ENCODE data around the gene C16orf74. TPM values are rescaled to one million over a fixed set of nuclear protein-coding genes. Genes with fewer than 3 reads are reported as not detected.

C16orf74 gene
- total and polyA plus RNA-seq, 3 donors from 2014 or later, result 3.8 to 6.0 (median 4.3) TPM

DNA sequence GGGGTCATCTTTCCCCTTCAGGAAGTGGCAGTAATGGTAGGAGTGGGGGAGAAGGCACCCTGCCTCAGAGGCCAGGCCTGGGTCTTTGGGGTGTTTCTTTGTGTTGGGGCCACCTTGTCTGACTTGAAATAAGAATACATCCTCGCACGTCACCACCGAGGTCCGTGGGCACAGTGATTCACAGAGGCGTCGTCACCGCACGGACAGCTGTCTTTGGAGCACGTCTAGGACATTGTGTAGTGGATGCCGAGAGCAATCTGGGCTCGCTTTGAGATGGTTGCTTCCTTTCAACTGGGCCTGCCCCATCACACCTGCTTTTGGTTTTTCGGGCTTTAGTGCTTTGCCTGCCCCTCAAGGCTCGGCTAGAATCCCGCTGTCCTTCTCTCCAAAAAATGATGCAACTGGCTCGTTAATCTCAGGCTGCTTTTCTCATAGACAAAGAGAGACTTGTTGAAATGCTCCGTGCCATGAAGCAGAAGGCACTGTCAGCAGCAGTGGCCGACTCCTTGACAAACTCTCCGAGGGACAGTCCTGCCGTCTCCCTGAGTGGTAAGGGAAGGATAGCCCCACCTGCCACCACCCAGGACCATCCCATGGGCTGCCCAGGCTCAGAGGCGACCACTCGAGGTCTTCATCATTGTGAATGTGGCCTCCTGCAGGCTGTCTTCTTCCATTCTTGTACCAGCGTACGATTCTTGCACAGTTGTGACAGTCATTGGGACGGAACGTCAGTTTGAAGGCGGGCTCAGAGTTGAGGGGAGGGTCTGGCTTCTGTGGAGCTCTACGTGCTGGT lies 86.1 kb downstream of the C16orf74 start:
- DNase-seq, result no peak
- no peak overlapping the region for H3K27ac ChIP-seq
- no peaks in the 10 kb centered on the region for H3K36me3 ChIP-seq (ENCODE audit: low read depth, missing control alignments)
- WGBS, 2 donors, result 90 to 95% methylated on average over 27 of the region's 27 CpGs
- no peaks in the 10 kb centered on the region for H3K27me3 ChIP-seq
- H3K4me1 ChIP-seq, result no peaks in the 10 kb centered on the region
- intact Hi-C loops (cut with DNase I; ENCODE audit: low total_unique reads), result no loop called here
- H3K4me3 ChIP-seq, result no peak overlapping the region
- TF ChIP-seq, protein P1, sequence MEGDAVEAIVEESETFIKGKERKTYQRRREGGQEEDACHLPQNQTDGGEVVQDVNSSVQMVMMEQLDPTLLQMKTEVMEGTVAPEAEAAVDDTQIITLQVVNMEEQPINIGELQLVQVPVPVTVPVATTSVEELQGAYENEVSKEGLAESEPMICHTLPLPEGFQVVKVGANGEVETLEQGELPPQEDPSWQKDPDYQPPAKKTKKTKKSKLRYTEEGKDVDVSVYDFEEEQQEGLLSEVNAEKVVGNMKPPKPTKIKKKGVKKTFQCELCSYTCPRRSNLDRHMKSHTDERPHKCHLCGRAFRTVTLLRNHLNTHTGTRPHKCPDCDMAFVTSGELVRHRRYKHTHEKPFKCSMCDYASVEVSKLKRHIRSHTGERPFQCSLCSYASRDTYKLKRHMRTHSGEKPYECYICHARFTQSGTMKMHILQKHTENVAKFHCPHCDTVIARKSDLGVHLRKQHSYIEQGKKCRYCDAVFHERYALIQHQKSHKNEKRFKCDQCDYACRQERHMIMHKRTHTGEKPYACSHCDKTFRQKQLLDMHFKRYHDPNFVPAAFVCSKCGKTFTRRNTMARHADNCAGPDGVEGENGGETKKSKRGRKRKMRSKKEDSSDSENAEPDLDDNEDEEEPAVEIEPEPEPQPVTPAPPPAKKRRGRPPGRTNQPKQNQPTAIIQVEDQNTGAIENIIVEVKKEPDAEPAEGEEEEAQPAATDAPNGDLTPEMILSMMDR (IDR thresholded peaks at IDR 0.05), result no peak
- no peak for TF ChIP-seq POLR2A (IDR thresholded peaks at IDR 0.05)
- H3K9me3 ChIP-seq, result no peaks in the 10 kb centered on the region

DNA sequence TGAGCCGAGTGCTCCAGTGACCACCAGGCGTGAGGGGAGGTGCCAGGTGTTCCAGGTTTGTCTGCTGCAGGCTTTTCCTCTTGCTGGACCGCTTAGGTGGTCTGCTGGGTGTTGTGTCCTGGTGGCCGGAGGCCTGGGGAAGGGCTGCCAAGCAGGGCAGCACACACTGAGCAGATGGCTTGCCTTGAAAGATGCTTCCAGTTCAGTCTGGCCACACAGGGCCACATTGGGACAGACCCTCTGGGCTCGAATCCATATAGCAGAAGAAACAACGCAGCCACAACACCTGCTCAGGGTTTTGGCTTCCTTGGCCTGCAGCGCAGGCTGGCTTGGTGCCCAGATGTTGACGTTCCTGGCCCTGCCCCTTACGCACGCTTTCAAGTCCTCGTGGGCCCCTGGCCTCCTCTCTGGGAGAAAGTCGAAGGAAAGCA lies 87.0 kb downstream of the C16orf74 start:
- TF ChIP-seq POLR2A (IDR thresholded peaks at IDR 0.05), result no peak
- TF ChIP-seq, protein P1 (IDR thresholded peaks at IDR 0.05), result no peak
- Histone ChIP-seq H3K27ac (no peak overlapping the region), H3K4me3 (no peak overlapping the region), H3K27me3 (no peaks in the 10 kb centered on the region), H3K4me1 (peaks cover 8% of the 10 kb centered on the region), H3K9me3 (no peaks in the 10 kb centered on the region), H3K36me3 (ENCODE audit: low read depth, missing control alignments) (no peaks in the 10 kb centered on the region)
- DNase-seq, result peak; percentile 63
- intact Hi-C loops (cut with DNase I; ENCODE audit: low total_unique reads), result no loop called here
- WGBS, 2 donors, result 49 to 65% methylated on average over 8 to 12 of the region's 12 CpGs

DNA sequence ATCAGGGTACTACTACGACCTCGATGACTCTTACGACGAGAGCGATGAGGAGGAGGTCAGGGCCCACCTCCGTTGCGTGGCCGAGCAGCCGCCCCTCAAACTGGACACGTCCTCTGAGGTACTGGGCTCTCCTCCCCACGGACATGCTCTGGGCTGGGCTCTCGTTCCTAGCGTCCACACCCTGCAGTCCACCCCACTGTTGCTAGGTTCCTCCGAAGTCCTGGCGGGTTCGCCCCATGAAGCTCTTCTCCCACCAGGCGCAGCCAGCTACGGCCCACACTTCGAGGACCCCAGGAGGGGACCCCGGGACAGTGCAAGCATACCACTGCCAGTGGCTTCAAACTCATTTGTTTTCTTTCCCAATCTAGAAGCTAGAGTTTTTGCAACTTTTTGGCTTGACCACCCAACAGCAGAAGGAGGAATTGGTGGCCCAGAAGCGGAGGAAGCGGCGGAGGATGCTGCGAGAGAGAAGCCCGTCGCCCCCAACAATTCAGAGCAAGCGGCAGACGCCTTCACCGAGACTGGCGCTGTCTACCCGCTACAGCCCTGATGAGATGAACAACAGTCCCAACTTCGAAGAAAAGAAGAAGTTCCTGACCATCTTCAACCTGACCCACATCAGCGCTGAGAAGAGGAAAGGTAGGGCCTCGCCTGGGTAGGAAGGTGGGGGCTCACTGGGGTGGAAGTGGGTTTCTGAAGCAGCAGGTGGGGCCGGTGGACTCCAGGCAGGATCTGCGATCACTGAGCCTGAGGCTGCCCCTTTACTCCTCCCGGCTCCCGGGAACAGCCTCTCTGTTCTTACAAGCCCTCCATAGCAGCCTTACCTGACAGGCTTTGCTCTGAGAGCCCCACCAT lies 87.7 kb downstream of the C16orf74 start:
- H3K36me3 ChIP-seq (ENCODE audit: low read depth, missing control alignments), result no peaks in the 10 kb centered on the region
- no peak overlapping the region for H3K27ac ChIP-seq
- DNase-seq, result no peak
- no peaks in the 10 kb centered on the region for H3K27me3 ChIP-seq
- 93 to 96% methylated on average over 33 to 38 of the region's 38 CpGs for WGBS, 2 donors
- no peak for TF ChIP-seq POLR2A (IDR thresholded peaks at IDR 0.05)
- TF ChIP-seq, protein P1 (IDR thresholded peaks at IDR 0.05), result no peak
- peaks cover 8% of the 10 kb centered on the region for H3K4me1 ChIP-seq
- no peak overlapping the region for H3K4me3 ChIP-seq
- no peaks in the 10 kb centered on the region for H3K9me3 ChIP-seq
- intact Hi-C loops (cut with DNase I; ENCODE audit: low total_unique reads), result no loop called here

DNA sequence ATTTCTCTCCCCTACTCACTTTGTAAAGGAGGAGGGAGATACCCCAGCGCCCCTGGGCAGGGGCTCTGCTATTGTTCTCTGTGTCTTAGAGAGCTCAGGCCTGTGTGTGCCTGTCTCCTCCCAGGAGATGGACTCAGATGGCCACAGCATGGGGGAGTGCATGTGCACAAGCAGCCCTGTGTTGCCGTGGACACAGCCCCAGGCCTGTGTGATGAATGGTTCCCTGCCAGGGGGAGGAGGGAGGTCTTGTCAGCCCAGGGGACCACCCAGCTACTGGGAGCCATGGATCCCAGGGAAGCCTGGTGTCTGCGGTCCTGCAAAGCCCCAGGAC lies 88.4 kb downstream of the C16orf74 start:
- no peak overlapping the region for H3K27ac ChIP-seq
- intact Hi-C loops (cut with DNase I; ENCODE audit: low total_unique reads), result no loop called here
- WGBS, 2 donors, result 63% methylated on average over 3 of the region's 3 CpGs; no CpG with 5 or more reads in 1 of the 2 donors

More for the DNA sequence above, 88.4 kb downstream of the C16orf74 start:
- Histone ChIP-seq H3K9me3 (no peaks in the 10 kb centered on the region), H3K4me3 (no peak overlapping the region), H3K4me1 (peaks cover 8% of the 10 kb centered on the region), H3K36me3 (ENCODE audit: low read depth, missing control alignments) (no peaks in the 10 kb centered on the region), H3K27me3 (no peaks in the 10 kb centered on the region)
- TF ChIP-seq, protein P1 (IDR thresholded peaks at IDR 0.05), result no peak
- no peak for TF ChIP-seq POLR2A (IDR thresholded peaks at IDR 0.05)
- DNase-seq, result no peak
